ENCODE measurements around the gene ESPN.

ESPN gene

DNA sequence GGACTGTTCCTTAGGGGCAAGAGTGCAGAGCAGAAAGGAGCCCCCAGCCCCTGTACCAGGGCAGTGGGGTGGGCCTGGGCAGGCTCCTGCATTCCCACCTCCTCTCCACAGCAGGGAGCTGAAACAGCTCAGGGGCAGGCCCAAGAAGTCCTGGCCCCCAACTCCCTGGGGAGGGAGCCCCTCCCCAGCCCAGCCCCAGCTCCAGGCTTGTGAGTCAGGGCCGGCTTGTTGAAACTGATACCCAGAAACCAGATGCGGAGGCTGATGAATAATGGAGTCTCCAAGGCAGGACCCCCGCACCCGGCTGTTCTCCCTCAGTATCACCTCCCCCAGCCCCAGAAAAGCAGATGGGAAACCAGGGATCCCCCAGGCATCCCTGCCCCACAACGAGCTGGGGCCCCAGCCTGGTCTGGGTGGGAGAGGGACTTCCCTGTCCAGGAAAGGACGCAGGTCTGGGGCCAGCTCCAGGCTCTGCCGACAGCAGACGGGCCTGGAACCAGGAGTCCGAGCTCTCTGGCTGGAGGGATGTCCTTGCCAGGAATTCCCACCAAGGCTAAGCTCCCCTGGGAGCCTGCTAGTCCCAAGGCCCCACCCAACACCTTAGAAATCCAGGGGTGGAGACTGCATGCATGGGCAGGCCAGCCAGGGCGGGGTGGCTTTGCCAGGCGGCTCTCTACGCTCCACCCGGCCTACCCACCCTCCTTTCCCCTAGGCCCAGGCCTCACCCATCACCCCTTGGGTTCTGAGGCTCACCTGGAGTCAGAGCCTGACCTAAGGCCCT lies 64.2 kb downstream of the ESPN start:
- ChIA-PET CTCF (interaction anchor here (0.7 to 4.7 kb wide), 12 partner anchors 10 to 241 kb away, joined by 3 to 20 read pairs (median 4); no protein-coding TSS in a partner anchor), POLR2A (no interaction called here)
- Histone ChIP-seq H3K36me3 (ENCODE audit: control insufficient read depth in 4 of 4, insufficient read depth in 4 of 4, low read length in 3 of 4) (no peaks in the 10 kb centered on the region), H3K4me1 (ENCODE audit: control extremely low read depth in 1 of 4, control insufficient read depth in 4 of 4, insufficient read depth in 4 of 4, low read length in 3 of 4) (peaks cover 0 to 33% (median 27%) of the 10 kb centered on the region in 4 experiments), H3K9me3 (ENCODE audit: control extremely low read depth in 1 of 5, control insufficient read depth in 4 of 5, insufficient read depth in 2 of 5, low read depth in 1 of 5, low read length in 4 of 5) (no peaks in the 10 kb centered on the region), H3K27me3 (replicated peaks in 2 of 5; ENCODE audit: control insufficient read depth in 4 of 5, insufficient read depth in 5 of 5, low read length in 4 of 5) (peaks cover 0 to 35% (median 12%) of the 10 kb centered on the region in 5 experiments), H3K27ac (ENCODE audit: insufficient read depth in 1 of 2, low read depth in 1 of 2, low read length in 2 of 2, poor library complexity in 1 of 2, severe bottlenecking in 2 of 2) (no peak overlapping the region), H3K4me3 (ENCODE audit: control insufficient read depth in 1 of 7, extremely low read depth in 1 of 7, insufficient read depth in 4 of 7, low read depth in 2 of 7, low read length in 6 of 7) (no peak overlapping the region)
- DNase-seq: no peak
- 97% methylated on average over 5 of the region's 13 CpGs for WGBS (ENCODE audit: insufficient coverage)

DNA sequence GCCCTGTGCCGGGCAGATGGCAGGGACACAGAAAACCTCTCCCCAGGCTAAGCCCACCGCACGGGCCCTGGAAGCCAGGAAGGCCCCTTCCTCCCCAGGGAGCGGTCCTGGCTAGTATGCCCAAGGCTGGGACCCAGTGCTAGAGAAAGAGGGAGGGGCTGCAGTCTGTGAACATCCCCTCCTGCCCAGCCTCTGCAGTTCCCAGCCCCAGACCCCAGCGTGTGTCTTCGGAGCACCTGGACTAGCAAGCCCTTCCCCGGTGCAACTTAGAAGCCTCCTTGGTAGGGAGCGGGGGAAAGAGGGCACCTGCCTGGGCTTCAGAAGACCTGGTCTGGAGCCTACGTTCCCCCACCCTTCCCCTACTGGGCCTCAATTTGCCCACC lies 64.8 kb downstream of the ESPN start:
- peaks cover 0 to 30% (median 8%) of the 10 kb centered on the region in 5 experiments for H3K27me3 ChIP-seq (replicated peaks in 2 of 5; ENCODE audit: control insufficient read depth in 4 of 5, insufficient read depth in 5 of 5, low read length in 4 of 5)
- WGBS (ENCODE audit: insufficient coverage): 97% methylated on average over 5 of the region's 9 CpGs
- H3K36me3 ChIP-seq (ENCODE audit: control insufficient read depth in 4 of 4, insufficient read depth in 4 of 4, low read length in 3 of 4): no peaks in the 10 kb centered on the region
- CTCF ChIA-PET: interaction anchor here (1.1 to 4.7 kb wide), 9 partner anchors 10 to 242 kb away, joined by 3 to 20 read pairs (median 5); no protein-coding TSS in a partner anchor
- H3K4me1 ChIP-seq (ENCODE audit: control extremely low read depth in 1 of 4, control insufficient read depth in 4 of 4, insufficient read depth in 4 of 4, low read length in 3 of 4): peaks cover 0 to 33% (median 27%) of the 10 kb centered on the region in 4 experiments
- POLR2A ChIA-PET: no interaction called here
- DNase-seq: no peak
- H3K9me3 ChIP-seq (ENCODE audit: control extremely low read depth in 1 of 5, control insufficient read depth in 4 of 5, insufficient read depth in 2 of 5, low read depth in 1 of 5, low read length in 4 of 5): no peaks in the 10 kb centered on the region
- H3K4me3 ChIP-seq (ENCODE audit: control insufficient read depth in 1 of 7, extremely low read depth in 1 of 7, insufficient read depth in 4 of 7, low read depth in 2 of 7, low read length in 6 of 7): no peak overlapping the region
- no peak overlapping the region for H3K27ac ChIP-seq (ENCODE audit: insufficient read depth in 1 of 2, low read depth in 1 of 2, low read length in 2 of 2, poor library complexity in 1 of 2, severe bottlenecking in 2 of 2)

DNA sequence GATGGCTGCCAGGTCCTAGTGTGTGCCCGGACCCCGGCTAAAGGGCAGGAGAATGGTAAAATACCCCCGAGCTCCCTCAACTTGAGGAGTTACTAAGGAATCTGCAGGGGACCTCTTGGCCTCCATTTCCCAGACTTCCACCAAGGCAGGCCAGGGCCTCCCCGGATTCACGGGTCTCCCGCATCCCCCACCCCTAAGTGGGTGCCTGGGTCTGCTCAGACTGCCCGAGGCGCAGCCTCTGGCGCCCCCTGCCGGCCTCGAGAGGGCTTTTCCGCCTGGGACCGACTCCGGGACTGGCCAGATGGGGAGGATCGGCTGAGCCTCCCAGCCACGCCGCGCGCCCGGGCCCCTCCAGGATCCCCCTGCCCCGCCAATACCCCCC lies 65.2 kb downstream of the ESPN start:
- Histone ChIP-seq H3K27ac (ENCODE audit: insufficient read depth in 1 of 2, low read depth in 1 of 2, low read length in 2 of 2, poor library complexity in 1 of 2, severe bottlenecking in 2 of 2) (no peak overlapping the region), H3K9me3 (ENCODE audit: control extremely low read depth in 1 of 5, control insufficient read depth in 4 of 5, insufficient read depth in 2 of 5, low read depth in 1 of 5, low read length in 4 of 5) (no peaks in the 10 kb centered on the region), H3K36me3 (ENCODE audit: control insufficient read depth in 4 of 4, insufficient read depth in 4 of 4, low read length in 3 of 4) (no peaks in the 10 kb centered on the region), H3K4me3 (ENCODE audit: control insufficient read depth in 1 of 7, extremely low read depth in 1 of 7, insufficient read depth in 4 of 7, low read depth in 2 of 7, low read length in 6 of 7) (peak overlapping the region; percentile 53 to 82 (median 63)), H3K27me3 (replicated peaks in 2 of 5; ENCODE audit: control insufficient read depth in 4 of 5, insufficient read depth in 5 of 5, low read length in 4 of 5) (peaks cover 0 to 25% (median 7%) of the 10 kb centered on the region in 5 experiments), H3K4me1 (ENCODE audit: control extremely low read depth in 1 of 4, control insufficient read depth in 4 of 4, insufficient read depth in 4 of 4, low read length in 3 of 4) (peaks cover 0 to 32% (median 26%) of the 10 kb centered on the region in 4 experiments)
- WGBS (ENCODE audit: insufficient coverage): 16% methylated on average over 13 of the region's 21 CpGs
- CTCF ChIA-PET: interaction anchor here (1.1 to 4.7 kb wide), 8 partner anchors 11 to 242 kb away, joined by 3 to 20 read pairs (median 4); no protein-coding TSS in a partner anchor
- POLR2A ChIA-PET: no interaction called here
- DNase-seq: peak; percentile 64 to 79 (median 75)

DNA sequence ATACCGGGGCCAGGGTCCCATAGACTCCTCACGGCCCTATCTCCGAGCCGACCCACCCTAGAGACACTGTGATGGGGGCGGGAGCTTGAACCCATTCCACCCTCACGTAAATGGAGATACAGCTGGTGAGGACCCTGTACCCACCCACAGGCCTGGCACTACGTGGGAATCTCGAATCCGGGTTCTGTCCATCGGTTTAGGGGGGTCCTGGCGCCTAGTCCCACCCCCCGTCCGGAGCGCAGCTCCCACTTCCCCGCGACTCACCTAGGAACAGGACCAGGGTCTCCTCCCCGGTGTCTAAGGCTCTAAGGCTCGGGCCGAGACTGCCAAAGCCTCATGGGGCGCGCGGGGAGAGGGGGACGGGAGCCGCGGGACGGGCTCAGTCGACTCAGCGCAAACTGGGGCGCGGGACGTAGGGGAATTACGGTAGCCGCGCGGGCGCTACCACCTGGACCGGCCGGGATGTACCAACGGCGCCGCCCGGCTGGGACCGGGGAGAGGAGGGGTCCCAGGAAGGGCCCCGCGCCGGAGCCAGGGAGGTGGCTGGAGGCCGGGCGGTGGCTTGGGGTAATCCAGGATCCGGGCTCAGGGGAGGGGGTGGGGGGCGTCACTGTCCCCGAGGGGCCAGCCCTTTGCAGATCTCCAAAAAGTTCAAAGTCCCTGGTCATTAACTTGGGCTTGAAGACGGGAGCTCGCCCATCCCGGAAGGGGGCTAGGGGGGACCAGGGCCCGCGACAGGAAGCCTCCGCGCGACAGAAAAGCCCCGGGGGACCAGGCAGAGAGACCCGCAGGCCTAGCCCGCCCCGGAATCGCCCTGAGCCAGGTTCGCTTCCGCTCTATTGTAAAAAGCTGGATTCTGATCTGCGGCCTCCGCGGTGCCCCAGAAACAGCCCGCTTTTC lies 65.9 kb downstream of the ESPN start:
- peak; percentile 46 to 69 (median 62) for DNase-seq
- peaks cover 0 to 28% (median 22%) of the 10 kb centered on the region in 4 experiments for H3K4me1 ChIP-seq (ENCODE audit: control extremely low read depth in 1 of 4, control insufficient read depth in 4 of 4, insufficient read depth in 4 of 4, low read length in 3 of 4)
- ChIA-PET CTCF (interaction anchor here (0.6 to 4.7 kb wide), 9 partner anchors 11 to 243 kb away, joined by 3 to 20 read pairs (median 4); no protein-coding TSS in a partner anchor), POLR2A (interaction anchor here (0.6 kb wide), 1 partner anchor 310 kb away, joined by 5 read pairs; no protein-coding TSS in a partner anchor)
- peak overlapping the region; percentile 53 to 82 (median 63) for H3K4me3 ChIP-seq (ENCODE audit: control insufficient read depth in 1 of 7, extremely low read depth in 1 of 7, insufficient read depth in 4 of 7, low read depth in 2 of 7, low read length in 6 of 7)
- peaks cover 0 to 19% (median 7%) of the 10 kb centered on the region in 5 experiments for H3K27me3 ChIP-seq (replicated peaks in 2 of 5; ENCODE audit: control insufficient read depth in 4 of 5, insufficient read depth in 5 of 5, low read length in 4 of 5)
- no peaks in the 10 kb centered on the region for H3K9me3 ChIP-seq (ENCODE audit: control extremely low read depth in 1 of 5, control insufficient read depth in 4 of 5, insufficient read depth in 2 of 5, low read depth in 1 of 5, low read length in 4 of 5)
- no peak overlapping the region for H3K27ac ChIP-seq (ENCODE audit: insufficient read depth in 1 of 2, low read depth in 1 of 2, low read length in 2 of 2, poor library complexity in 1 of 2, severe bottlenecking in 2 of 2)
- no peaks in the 10 kb centered on the region for H3K36me3 ChIP-seq (ENCODE audit: control insufficient read depth in 4 of 4, insufficient read depth in 4 of 4, low read length in 3 of 4)
- WGBS (ENCODE audit: insufficient coverage): under 1% methylated on average over 59 of the region's 70 CpGs

DNA sequence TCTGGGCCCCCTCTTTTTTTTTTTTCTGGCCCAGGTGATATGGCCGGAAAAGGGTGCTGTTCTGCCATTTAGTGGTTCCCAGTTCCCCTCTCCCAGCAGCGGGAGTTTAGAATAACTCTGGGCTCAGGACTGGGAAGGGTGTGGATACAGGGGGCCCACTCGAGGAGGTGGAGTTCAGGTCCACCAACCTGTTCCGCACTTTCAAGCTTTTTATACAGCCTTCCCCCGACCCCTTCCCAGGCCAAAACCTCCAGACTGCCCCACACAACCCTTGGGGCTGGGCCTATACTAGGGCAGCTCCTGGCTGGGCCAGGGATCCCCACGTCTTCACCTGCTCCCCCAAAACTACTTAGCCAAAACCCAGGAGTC lies 66.5 kb downstream of the ESPN start:
- Histone ChIP-seq H3K4me3 (ENCODE audit: control insufficient read depth in 1 of 7, extremely low read depth in 1 of 7, insufficient read depth in 4 of 7, low read depth in 2 of 7, low read length in 6 of 7) (peak overlapping the region; percentile 53 to 82 (median 63)), H3K36me3 (ENCODE audit: control insufficient read depth in 4 of 4, insufficient read depth in 4 of 4, low read length in 3 of 4) (no peaks in the 10 kb centered on the region), H3K27me3 (replicated peaks in 2 of 5; ENCODE audit: control insufficient read depth in 4 of 5, insufficient read depth in 5 of 5, low read length in 4 of 5) (peaks cover 0 to 20% (median 8%) of the 10 kb centered on the region in 5 experiments), H3K9me3 (ENCODE audit: control extremely low read depth in 1 of 5, control insufficient read depth in 4 of 5, insufficient read depth in 2 of 5, low read depth in 1 of 5, low read length in 4 of 5) (no peaks in the 10 kb centered on the region), H3K27ac (ENCODE audit: insufficient read depth in 1 of 2, low read depth in 1 of 2, low read length in 2 of 2, poor library complexity in 1 of 2, severe bottlenecking in 2 of 2) (no peak overlapping the region), H3K4me1 (ENCODE audit: control extremely low read depth in 1 of 4, control insufficient read depth in 4 of 4, insufficient read depth in 4 of 4, low read length in 3 of 4) (peaks cover 0 to 29% (median 23%) of the 10 kb centered on the region in 4 experiments)
- no peak for DNase-seq
- 77% methylated on average over 3 of the region's 6 CpGs for WGBS (ENCODE audit: insufficient coverage)
- ChIA-PET POLR2A (interaction anchor here (0.6 kb wide), 1 partner anchor 310 kb away, joined by 5 read pairs; no protein-coding TSS in a partner anchor), CTCF (interaction anchor here (0.6 to 4.7 kb wide), 7 partner anchors 12 to 244 kb away, joined by 3 to 20 read pairs (median 5); no protein-coding TSS in a partner anchor)

DNA sequence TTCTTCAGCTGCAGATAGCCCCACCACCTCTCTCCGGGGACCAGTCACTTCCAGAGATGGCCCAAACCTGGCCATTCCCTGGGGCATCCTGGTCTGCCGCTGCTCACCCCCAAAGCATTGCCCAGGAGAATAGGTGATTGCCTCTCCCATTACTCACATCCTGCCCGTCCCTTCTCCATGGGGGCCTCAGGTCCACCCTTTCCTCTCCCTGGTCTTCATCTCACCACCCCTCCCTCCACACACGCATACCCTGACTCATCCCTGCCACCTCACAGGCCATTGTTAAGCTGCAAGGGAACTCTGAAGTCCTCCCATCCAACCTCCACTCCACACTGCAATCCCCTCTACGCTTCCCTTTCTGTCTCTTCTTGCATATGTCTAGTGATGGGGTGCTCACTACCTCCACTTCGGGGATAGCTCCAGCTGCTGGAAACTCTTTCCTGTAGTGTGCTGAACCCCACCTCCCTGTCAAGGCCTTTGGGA lies 66.9 kb downstream of the ESPN start, which contains the start of gene PLEKHG5:
PLEKHG5 (minus strand) TSS at position 188 of the 483 bp plus-strand sequence. CDS start 14,096 bp downstream, outside the sequence.
- WGBS (ENCODE audit: insufficient coverage): 100% methylated on average over 3 of the region's 6 CpGs
- Histone ChIP-seq H3K4me3 (ENCODE audit: control insufficient read depth in 1 of 7, extremely low read depth in 1 of 7, insufficient read depth in 4 of 7, low read depth in 2 of 7, low read length in 6 of 7) (peak within 1 kb of the TSS; percentile 53 to 82 (median 63)), H3K27ac (ENCODE audit: insufficient read depth in 1 of 2, low read depth in 1 of 2, low read length in 2 of 2, poor library complexity in 1 of 2, severe bottlenecking in 2 of 2) (no peak within 1 kb of the TSS), H3K9me3 (ENCODE audit: control extremely low read depth in 1 of 5, control insufficient read depth in 4 of 5, insufficient read depth in 2 of 5, low read depth in 1 of 5, low read length in 4 of 5) (no peaks in the 10 kb centered on the region), H3K4me1 (ENCODE audit: control extremely low read depth in 1 of 4, control insufficient read depth in 4 of 4, insufficient read depth in 4 of 4, low read length in 3 of 4) (peaks cover 0 to 30% (median 25%) of the 10 kb centered on the region in 4 experiments), H3K36me3 (ENCODE audit: control insufficient read depth in 4 of 4, insufficient read depth in 4 of 4, low read length in 3 of 4) (no peaks in the 10 kb centered on the region), H3K27me3 (replicated peaks in 2 of 5; ENCODE audit: control insufficient read depth in 4 of 5, insufficient read depth in 5 of 5, low read length in 4 of 5) (peaks cover 0 to 20% (median 10%) of the 10 kb centered on the region in 5 experiments)
- no peak for DNase-seq
- POLR2A ChIA-PET: no interaction called here
- CTCF ChIA-PET: interaction anchor here (0.5 to 4.7 kb wide), 5 partner anchors 12 to 155 kb away, joined by 3 to 20 read pairs (median 5); no protein-coding TSS in a partner anchor

All from common myeloid progenitor, CD34-positive (primary cell).